Activated naive CD8-positive, alpha-beta T cell treated with anti-CD3 and anti-CD28 coated beads, Interleukin-2, amount 50 U/mL, for 24 hours (primary cell): ENCODE measurements around the gene KCTD16.

ENCODE experiments used
- ATAC-seq: fragments of 150-1000 bp; cut with Tn5 transposase; one replicate; pipeline ENCODE4 v1.10.0; 2021
- DNase-seq: peaks from one replicate; pipeline ENCODE4 v3.0.0; 2021
- H3K27ac Mint-ChIP-seq: one replicate; pipeline ENCODE4 v1.8.0; 2021; ENCODE audit warnings: mild to moderate bottlenecking, mixed read lengths
- H3K27me3 Mint-ChIP-seq: one replicate; pipeline ENCODE4 v1.8.0; 2021; ENCODE audit warnings: mixed read lengths
- H3K36me3 Mint-ChIP-seq: one replicate; pipeline ENCODE4 v1.8.0; 2021; ENCODE audit warnings: low read depth, mixed read lengths
- H3K4me1 Mint-ChIP-seq: one replicate; pipeline ENCODE4 v1.8.0; 2021; ENCODE audit warnings: mixed read lengths
- H3K4me3 Mint-ChIP-seq: one replicate; pipeline ENCODE4 v1.8.0; 2021; ENCODE audit warnings: mild to moderate bottlenecking, moderate library complexity, mixed read lengths
- H3K9me3 Mint-ChIP-seq: one replicate; pipeline ENCODE4 v1.8.0; 2021; ENCODE audit warnings: mixed read lengths

The KCTD16 gene

DNA sequence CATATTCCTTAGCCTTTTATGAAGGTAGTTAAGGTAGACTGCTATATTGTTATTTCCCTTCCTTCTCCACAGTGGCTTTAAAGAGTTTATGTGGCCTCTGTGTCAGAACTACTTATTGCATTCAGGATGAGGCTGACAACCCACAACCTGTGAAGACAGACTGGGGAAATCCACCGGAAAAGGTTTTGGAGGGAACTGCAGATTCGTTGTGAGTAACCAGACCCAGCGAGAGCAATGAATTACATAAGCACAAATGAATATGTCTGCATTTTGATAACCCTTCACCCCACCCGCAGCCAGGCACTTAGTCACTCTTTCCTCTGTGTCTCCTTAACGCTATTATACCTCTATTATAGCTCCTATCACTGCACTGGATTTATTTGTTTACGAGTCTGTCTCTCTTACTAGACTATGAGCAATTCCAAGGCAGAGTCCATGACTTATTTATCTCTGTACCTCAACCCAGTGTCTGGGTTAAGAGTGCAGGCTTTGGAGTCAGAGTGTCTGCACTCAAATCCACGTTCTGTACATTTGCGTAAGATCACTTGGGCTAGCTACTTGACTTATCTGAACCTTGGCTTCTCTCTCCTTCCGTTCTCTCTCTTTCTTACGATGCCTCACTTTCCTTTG, 19.2 kb downstream of the KCTD16 start:
- DNase-seq, result peak; percentile 55

DNA sequence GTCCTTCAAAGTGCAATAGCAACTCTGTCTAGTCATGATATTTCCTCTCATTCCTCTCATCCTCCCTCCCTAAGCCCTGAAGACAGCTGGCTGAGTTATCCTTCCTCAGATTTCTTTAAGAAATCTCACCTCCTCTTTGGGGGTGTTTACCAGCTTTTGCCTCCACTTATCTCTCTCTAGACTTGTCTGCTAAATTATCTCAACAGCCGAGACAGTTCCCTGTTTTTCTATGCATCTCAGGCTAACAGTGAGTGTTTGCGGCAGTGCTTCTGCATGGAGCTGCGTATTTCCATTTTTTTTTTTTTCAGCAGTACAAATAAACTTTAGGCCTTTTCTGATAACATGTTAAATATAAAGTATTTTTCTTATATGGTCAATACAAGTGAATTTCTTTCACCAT, 20.9 kb downstream of the KCTD16 start:
- DNase-seq (no peak), ATAC-seq (no peak)
- Mint-ChIP-seq H3K27me3 (no peaks in the 10 kb centered on the region), H3K9me3 (no peaks in the 10 kb centered on the region), H3K27ac (no peak overlapping the region), H3K4me3 (no peak overlapping the region), H3K36me3 (no peaks in the 10 kb centered on the region), H3K4me1 (no peaks in the 10 kb centered on the region)

More for the DNA sequence above, 19.2 kb downstream of the KCTD16 start:
- peak overlapping the region; percentile 94 for H3K27ac Mint-ChIP-seq
- no peaks in the 10 kb centered on the region for H3K27me3 Mint-ChIP-seq
- peak overlapping the region; percentile 62 for H3K4me3 Mint-ChIP-seq
- no peaks in the 10 kb centered on the region for H3K36me3 Mint-ChIP-seq
- H3K9me3 Mint-ChIP-seq, result no peaks in the 10 kb centered on the region
- H3K4me1 Mint-ChIP-seq, result peaks cover 7% of the 10 kb centered on the region
- peak; percentile 85 for ATAC-seq

DNA sequence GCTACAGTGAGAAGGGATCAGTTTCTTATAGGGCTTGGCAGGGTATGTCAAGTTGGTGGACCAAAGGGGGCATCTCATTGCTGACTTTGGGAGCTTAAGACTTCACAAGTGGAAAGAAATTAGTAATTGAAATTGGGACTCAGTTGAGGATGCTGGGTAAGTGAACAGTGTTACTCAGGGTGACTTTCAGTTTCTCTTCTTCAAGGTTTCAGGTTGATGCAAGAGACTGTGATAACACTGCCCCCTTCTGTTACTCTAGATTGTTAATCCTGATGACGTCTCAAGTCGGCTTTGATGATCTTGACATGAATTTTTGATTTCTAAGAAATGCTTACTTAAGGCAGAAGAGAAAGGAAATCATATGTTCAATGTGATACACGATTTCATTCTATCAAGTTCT, 21.3 kb downstream of the KCTD16 start:
- H3K36me3 Mint-ChIP-seq, result no peaks in the 10 kb centered on the region
- H3K4me1 Mint-ChIP-seq, result no peaks in the 10 kb centered on the region
- H3K4me3 Mint-ChIP-seq, result no peak overlapping the region
- DNase-seq (peak; percentile 12), ATAC-seq (peak; percentile 76)
- no peaks in the 10 kb centered on the region for H3K9me3 Mint-ChIP-seq
- H3K27ac Mint-ChIP-seq, result no peak overlapping the region
- no peaks in the 10 kb centered on the region for H3K27me3 Mint-ChIP-seq

DNA sequence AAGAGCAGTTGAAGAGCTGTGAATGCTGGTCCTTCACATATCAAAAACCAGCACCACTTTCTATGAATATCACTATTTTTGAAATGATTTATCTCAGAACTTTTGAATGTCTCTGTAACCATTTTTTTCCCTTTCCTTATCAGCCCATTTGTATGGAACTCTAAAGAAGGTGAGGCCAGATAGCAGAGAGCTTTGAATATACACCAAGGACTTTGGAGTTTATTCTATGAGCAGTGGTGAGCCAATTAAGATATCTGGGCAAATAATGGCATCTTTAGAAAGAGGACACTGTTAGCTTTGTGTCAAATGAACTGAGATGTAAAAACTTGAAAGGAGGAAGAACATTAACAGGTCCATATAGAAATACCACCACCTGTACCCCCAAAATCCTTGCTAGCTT, 22.0 kb downstream of the KCTD16 start:
- no peak for ATAC-seq

DNA sequence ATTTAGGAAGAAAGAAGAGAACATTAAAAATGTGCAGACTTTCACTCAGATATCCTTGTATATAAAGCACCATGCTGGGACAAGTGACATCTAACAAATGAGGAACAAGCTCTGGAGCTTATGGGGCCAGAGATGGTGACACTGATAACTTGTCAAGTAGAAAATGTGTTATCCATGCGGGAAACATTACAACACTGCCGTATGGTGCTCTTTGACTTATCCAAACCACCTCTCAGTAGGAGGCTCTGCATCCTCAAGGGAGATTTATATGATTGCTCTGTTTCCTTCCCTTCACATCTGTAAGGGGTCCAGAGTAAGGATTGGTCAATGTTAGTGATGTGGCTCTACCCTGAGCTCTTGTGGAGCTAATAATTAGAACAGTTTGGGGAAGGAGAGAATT, 23.5 kb downstream of the KCTD16 start:
- no peak overlapping the region for H3K27ac Mint-ChIP-seq
- no peaks in the 10 kb centered on the region for H3K4me1 Mint-ChIP-seq
- H3K27me3 Mint-ChIP-seq, result peaks cover 4% of the 10 kb centered on the region

More for the DNA sequence above, 22.0 kb downstream of the KCTD16 start:
- Mint-ChIP-seq H3K36me3 (no peaks in the 10 kb centered on the region), H3K27ac (no peak overlapping the region), H3K4me1 (no peaks in the 10 kb centered on the region), H3K27me3 (no peaks in the 10 kb centered on the region), H3K9me3 (no peaks in the 10 kb centered on the region), H3K4me3 (no peak overlapping the region)
- no peak for DNase-seq

DNA sequence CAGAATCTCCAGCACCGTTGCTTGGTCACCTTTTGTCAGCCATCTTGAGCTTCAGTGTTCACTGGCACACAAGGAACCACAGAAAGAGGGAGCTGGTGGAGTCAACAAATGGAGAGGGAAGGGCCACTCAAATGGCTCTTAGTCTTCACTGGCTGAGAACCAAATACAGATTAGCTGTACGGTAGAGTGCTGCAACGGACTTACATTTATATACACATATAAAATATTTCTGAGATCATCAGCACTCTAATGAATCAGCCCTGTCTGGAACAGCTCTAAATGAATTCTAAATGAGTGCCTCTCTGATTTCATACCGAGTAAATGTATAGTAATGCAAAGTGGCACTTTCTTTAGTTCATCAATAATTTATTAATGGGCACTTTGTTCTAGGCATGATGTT, 24.8 kb downstream of the KCTD16 start:
- H3K27me3 Mint-ChIP-seq, result peaks cover 6% of the 10 kb centered on the region
- H3K4me3 Mint-ChIP-seq, result no peak overlapping the region
- H3K36me3 Mint-ChIP-seq, result no peaks in the 10 kb centered on the region
- no peak for ATAC-seq
- no peaks in the 10 kb centered on the region for H3K9me3 Mint-ChIP-seq
- H3K4me1 Mint-ChIP-seq, result no peaks in the 10 kb centered on the region
- no peak overlapping the region for H3K27ac Mint-ChIP-seq
- no peak for DNase-seq

More for the DNA sequence above, 23.5 kb downstream of the KCTD16 start:
- ATAC-seq, result no peak
- DNase-seq, result no peak
- Mint-ChIP-seq H3K36me3 (no peaks in the 10 kb centered on the region), H3K4me3 (no peak overlapping the region), H3K9me3 (no peaks in the 10 kb centered on the region)

DNA sequence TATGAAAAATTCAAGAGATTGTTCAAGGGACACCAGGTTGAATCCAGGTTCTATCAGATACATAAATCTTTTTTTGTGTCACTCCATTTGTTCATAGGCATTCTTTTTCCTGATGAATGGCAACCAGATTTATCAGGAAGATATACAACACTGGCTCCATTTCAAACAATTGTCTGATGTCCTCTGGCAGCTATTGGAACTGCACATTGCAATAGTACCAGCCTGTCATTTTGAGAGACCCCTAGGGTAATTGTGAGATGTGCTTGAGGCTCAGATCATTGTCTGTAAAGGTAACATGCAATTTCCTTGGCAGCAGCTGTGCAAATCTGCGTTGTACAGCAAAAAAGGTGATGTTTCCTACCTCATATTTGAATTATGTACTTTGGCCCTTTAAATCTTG, 25.9 kb downstream of the KCTD16 start:
- H3K9me3 Mint-ChIP-seq, result no peaks in the 10 kb centered on the region
- H3K27ac Mint-ChIP-seq, result no peak overlapping the region
- ATAC-seq (no peak), DNase-seq (no peak)
- H3K4me3 Mint-ChIP-seq, result no peak overlapping the region
- H3K4me1 Mint-ChIP-seq, result no peaks in the 10 kb centered on the region
- H3K27me3 Mint-ChIP-seq, result peaks cover 17% of the 10 kb centered on the region
- no peaks in the 10 kb centered on the region for H3K36me3 Mint-ChIP-seq

DNA sequence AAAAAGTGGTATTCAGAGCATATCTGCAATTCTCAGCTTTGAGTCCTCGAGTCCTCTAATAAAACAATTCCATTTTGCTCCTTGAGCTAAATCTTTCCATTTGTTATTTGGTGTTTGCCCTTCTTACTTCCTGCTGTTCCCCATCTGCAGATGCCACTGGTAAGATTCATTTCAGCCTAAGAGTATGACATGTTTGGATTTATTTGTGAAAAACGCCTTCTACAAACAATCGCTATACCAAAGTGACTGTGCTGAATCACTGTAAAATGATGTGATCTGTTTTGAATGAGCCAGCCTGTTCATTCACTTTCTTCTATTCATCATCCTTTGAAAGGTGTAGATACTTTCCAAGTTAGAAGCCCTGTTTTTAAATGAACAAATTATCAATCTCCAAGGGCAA, 27.7 kb downstream of the KCTD16 start:
- ATAC-seq (no peak), DNase-seq (no peak)
- Mint-ChIP-seq H3K27ac (no peak overlapping the region), H3K9me3 (no peaks in the 10 kb centered on the region), H3K27me3 (peaks cover 19% of the 10 kb centered on the region), H3K4me3 (no peak overlapping the region), H3K36me3 (no peaks in the 10 kb centered on the region), H3K4me1 (no peaks in the 10 kb centered on the region)

DNA sequence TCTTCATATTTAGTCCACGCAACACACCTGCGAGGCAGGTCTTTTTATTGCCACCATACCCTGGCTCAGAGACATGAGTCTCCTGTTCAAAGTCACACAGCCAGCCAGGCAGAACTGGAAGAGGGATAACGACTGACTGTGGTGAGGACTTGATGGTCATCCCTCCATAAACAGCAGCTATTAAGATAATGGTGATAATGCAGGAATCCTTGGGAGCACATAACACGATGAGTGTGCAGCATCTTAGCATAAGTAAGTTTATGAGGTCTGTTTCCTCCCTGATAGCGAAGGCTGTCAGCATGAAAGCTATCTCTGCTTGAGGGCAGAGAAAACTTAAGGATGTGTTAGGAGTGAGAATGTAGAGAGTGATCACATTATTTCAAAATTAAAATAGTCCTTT, 30.9 kb downstream of the KCTD16 start:
- Mint-ChIP-seq H3K36me3 (no peaks in the 10 kb centered on the region), H3K27me3 (peaks cover 44% of the 10 kb centered on the region)

DNA sequence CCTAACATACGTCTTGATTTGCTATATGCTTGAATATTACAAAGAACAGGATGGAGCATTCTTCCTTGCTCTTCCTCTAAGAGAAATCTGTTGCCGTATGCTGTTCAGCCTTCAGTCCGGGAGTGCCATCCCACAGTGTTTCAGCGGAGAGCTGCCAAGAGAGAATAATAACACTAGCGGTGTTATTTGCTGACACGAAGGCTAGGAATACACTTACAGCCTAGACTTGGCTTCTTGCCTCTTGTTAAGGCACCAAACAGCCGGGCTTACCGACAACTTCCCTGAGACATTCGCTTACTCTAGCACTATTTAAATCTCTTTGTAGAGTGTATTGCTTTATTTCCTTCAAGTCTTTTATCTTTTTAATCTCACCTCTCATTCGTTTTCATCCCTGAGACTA, 31.4 kb downstream of the KCTD16 start:
- ATAC-seq, result no peak

More for the DNA sequence above, 30.9 kb downstream of the KCTD16 start:
- Mint-ChIP-seq H3K4me3 (no peak overlapping the region), H3K9me3 (no peaks in the 10 kb centered on the region), H3K4me1 (peaks cover 3% of the 10 kb centered on the region), H3K27ac (no peak overlapping the region)
- ATAC-seq (no peak), DNase-seq (no peak)

DNA sequence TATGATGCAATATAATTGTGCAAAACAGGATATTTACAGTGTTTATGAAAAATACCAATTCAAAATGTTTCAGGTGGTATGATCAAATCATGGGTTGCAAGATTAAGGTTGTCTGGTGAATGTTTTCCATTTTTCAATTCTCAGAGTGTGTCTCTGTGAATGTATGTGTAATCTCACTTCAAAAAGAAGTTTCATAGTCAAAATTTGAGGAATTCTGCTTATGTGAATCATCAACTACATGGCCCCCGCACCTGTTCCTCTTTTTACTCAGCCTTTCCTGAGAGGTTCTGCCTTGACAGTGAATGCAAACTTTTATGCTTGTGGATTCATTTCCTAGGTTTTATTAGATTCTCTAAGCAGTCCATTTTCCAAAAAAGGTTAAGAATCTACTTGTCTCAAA, 32.1 kb downstream of the KCTD16 start:
- peaks cover 53% of the 10 kb centered on the region for H3K27me3 Mint-ChIP-seq

More for the DNA sequence above, 31.4 kb downstream of the KCTD16 start:
- Mint-ChIP-seq H3K27ac (no peak overlapping the region), H3K9me3 (no peaks in the 10 kb centered on the region), H3K36me3 (no peaks in the 10 kb centered on the region), H3K27me3 (peaks cover 47% of the 10 kb centered on the region), H3K4me3 (no peak overlapping the region), H3K4me1 (peaks cover 3% of the 10 kb centered on the region)
- no peak for DNase-seq

DNA sequence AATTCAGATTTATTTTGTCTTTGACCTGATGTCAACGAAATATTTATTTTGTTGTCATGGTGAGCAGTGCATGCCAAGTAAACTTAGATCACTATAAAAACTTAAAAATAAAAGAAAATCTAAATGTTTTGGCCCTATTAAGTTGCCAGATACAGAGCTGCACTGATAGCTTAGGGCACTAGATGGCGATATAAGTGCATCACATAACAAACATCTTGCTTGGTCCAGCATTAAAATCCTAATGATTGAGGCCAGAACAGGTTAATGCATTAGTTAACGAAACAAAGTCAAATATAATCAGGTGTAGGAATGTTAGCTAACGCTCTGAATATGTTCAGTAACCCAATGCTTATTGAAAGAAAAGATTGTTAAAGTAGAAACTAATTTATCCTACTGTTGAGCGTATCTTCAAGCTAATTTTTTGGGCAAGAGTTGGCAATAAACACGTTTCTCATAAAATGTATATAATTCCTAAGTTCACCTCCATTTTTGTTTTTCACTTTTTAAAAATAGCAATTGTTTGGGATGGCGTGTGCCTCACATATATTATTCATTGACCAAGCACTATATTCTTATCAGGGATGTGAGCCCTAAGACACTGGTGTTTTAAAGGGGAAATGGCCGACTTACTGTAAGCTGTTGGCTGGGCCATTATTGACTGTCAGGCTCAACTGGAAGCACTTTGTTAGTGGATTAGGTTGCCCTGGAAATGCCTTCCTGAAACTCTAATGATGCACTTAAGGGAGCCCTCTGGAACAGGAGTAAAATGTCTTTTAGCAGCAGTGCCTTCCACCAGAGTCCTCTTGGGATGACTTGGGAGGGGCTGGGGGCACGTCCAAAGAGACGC, 33.3 kb downstream of the KCTD16 start:
- H3K4me1 Mint-ChIP-seq, result peaks cover 3% of the 10 kb centered on the region
- H3K36me3 Mint-ChIP-seq, result no peaks in the 10 kb centered on the region
- H3K9me3 Mint-ChIP-seq, result no peaks in the 10 kb centered on the region
- H3K4me3 Mint-ChIP-seq, result no peak overlapping the region
- DNase-seq (peak; percentile 27), ATAC-seq (peak; percentile 52)
- H3K27me3 Mint-ChIP-seq, result peaks cover 57% of the 10 kb centered on the region
- H3K27ac Mint-ChIP-seq, result no peak overlapping the region

More for the DNA sequence above, 32.1 kb downstream of the KCTD16 start:
- ATAC-seq (no peak), DNase-seq (no peak)
- Mint-ChIP-seq H3K9me3 (no peaks in the 10 kb centered on the region), H3K36me3 (no peaks in the 10 kb centered on the region), H3K4me3 (no peak overlapping the region), H3K27ac (no peak overlapping the region), H3K4me1 (peaks cover 3% of the 10 kb centered on the region)

DNA sequence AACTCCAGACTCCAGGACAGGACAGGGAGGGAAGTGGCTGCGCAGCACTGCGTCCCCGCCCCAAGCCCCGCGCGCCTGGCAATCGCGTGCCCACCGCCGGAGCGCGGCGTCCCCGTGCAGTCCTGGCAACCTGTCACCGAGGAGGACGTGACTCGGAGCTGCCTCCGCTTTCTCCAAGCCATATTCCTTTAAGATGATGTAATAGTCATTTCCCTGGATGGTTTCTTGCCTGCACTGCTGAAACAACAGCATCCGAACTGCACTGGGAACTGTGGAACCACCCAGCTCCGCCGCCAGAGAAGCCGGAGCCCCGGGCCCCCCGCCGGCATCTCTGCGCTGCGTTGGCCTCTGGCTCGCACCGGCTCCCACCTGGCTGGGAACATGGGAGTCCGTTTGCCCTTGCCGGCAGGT, 34.5 kb downstream of the KCTD16 start:
- H3K36me3 Mint-ChIP-seq, result no peaks in the 10 kb centered on the region
- ATAC-seq (no peak), DNase-seq (no peak)
- H3K9me3 Mint-ChIP-seq, result no peaks in the 10 kb centered on the region
- peaks cover 57% of the 10 kb centered on the region for H3K27me3 Mint-ChIP-seq
- H3K27ac Mint-ChIP-seq, result no peak overlapping the region
- peaks cover 3% of the 10 kb centered on the region for H3K4me1 Mint-ChIP-seq
- H3K4me3 Mint-ChIP-seq, result no peak overlapping the region

DNA sequence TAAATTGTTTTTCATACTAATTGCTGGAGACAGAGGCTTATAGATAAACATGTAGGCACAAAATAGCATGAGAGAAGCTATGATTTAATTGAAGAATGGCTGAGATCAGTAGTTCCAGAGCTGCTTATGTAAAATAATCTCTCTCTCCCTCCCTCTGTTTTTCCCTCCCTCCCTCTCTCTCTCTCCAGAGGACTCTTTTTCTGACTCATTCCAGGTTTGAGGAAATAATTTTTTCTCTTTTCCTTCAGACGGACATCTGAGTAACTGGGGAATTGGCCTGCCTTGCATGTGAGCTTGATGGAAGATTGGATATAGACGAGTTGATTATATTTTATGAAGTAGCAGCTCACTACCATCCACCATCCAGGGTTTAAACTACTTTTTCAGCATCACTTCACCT, 35.5 kb downstream of the KCTD16 start:
- no peaks in the 10 kb centered on the region for H3K9me3 Mint-ChIP-seq
- H3K36me3 Mint-ChIP-seq, result no peaks in the 10 kb centered on the region
- no peak for DNase-seq
- H3K4me1 Mint-ChIP-seq, result peaks cover 3% of the 10 kb centered on the region
- no peak for ATAC-seq
- no peak overlapping the region for H3K4me3 Mint-ChIP-seq
- H3K27ac Mint-ChIP-seq, result no peak overlapping the region
- peaks cover 51% of the 10 kb centered on the region for H3K27me3 Mint-ChIP-seq

DNA sequence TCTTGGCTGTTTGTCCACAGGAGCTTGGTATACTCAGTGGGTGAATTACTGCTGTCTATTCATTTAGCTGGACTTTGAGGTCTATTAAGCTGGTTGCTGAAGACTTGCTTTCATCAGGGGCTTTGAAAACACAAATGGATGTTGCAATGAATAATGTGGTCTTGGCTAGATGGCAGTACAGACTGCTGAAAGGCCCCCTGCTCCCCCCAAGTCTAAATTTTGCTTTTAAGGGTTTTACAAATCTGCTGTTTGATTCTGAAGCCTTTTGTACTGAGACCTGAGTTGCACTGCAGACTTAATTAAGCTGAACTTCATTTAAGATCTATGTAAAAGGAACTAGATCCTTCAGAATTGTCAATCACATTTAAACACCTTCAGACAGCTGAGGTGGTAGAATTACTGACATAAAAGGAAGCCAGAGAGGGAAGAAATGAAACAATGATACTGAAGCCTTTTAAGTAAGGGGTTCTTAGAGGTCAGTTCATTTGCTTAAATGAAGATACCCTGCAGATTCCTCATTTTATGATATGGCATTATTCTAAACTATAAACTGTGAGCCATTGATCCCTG, 37.3 kb downstream of the KCTD16 start:
- DNase-seq (no peak), ATAC-seq (no peak)
- Mint-ChIP-seq H3K27me3 (peaks cover 47% of the 10 kb centered on the region), H3K9me3 (no peaks in the 10 kb centered on the region), H3K4me3 (no peak overlapping the region), H3K4me1 (peaks cover 3% of the 10 kb centered on the region), H3K27ac (no peak overlapping the region), H3K36me3 (no peaks in the 10 kb centered on the region)
